Renal cortical epithelial cell (primary cell): ENCODE measurements around the gene ATG4B. TPM values are rescaled to one million over a fixed set of nuclear protein-coding genes. Genes with fewer than 3 reads are reported as not detected.

Experiments
- DNase-seq: peaks from one replicate; pipeline ENCODE4 v3.0.0-alpha.2; 2011; ENCODE audit warnings: low read depth
- total RNA-seq: library from RNA; depleted of rRNA; stranded (reverse); fragments of >200 nt; gene quantifications from 2 replicates; pipeline ENCODE4 v1.2.3, GENCODE V29; 2014

ATG4B gene
- total RNA-seq, 1 donor from 2014 or later: 106 TPM

GRCh38 chr2:241613017-241613780 lies 24.3 kb upstream of the ATG4B start:
- DNase-seq: no peak

GRCh38 chr2:241615041-241615440 lies 22.5 kb upstream of the ATG4B start:
- DNase-seq: no peak

- no peak for DNase-seq
Observed at GRCh38 chr2:241615522-241616052, 21.9 kb upstream of the ATG4B start.

- no peak for DNase-seq
Observed at GRCh38 chr2:241616168-241617125, 21.0 kb upstream of the ATG4B start.

- DNase-seq: peak; percentile 54
Observed at GRCh38 chr2:241617431-241618154, 19.9 kb upstream of the ATG4B start.

- no peak for DNase-seq
Observed at GRCh38 chr2:241618296-241618805, 19.1 kb upstream of the ATG4B start.

GRCh38 chr2:241618829-241619228 lies 18.7 kb upstream of the ATG4B start:
- no peak for DNase-seq

GRCh38 chr2:241619597-241620418 lies 17.7 kb upstream of the ATG4B start:
- no peak for DNase-seq

- DNase-seq: peak; percentile 27
Observed at GRCh38 chr2:241620419-241620769, 17.1 kb upstream of the ATG4B start.

GRCh38 chr2:241627675-241628074 lies 9.8 kb upstream of the ATG4B start:
- no peak for DNase-seq

- DNase-seq: peak; percentile 88
Observed at GRCh38 chr2:241629762-241630435, 7.6 kb upstream of the ATG4B start.

GRCh38 chr2:241632478-241633325 lies 4.8 kb upstream of the ATG4B start:
- no peak for DNase-seq

- no peak for DNase-seq
Observed at GRCh38 chr2:241633561-241633960, 3.9 kb upstream of the ATG4B start.

GRCh38 chr2:241635756-241636155 lies 1.7 kb upstream of the ATG4B start:
- DNase-seq: no peak

GRCh38 chr2:241636182-241637017 lies 1.1 kb upstream of the ATG4B start:
- no peak for DNase-seq

- no peak for DNase-seq
Observed at GRCh38 chr2:241637795-241638660, 535 bp downstream of the ATG4B start.

GRCh38 chr2:241638940-241639339 lies 1.4 kb downstream of the ATG4B start:
- DNase-seq: no peak
